ENCODE data around the gene LINGO4.

Gene LINGO4

GRCh38 chr1:151805066-151805820 lies at the start of gene LINGO4:
LINGO4 (minus strand) TSS chr1:151805419; CDS start chr1:151802704, 2,715 bp downstream.
- no peak for DNase-seq

GRCh38 chr1:151854658-151855057 lies 49.4 kb upstream of the LINGO4 start:
- DNase-seq = no peak

- no peak for DNase-seq
Measured at GRCh38 chr1:151853411-151853943, 48.3 kb upstream of the LINGO4 start, which contains the start of gene THEM5. THEM5 (minus strand) TSS chr1:151853712; CDS start chr1:151853565, 147 bp downstream.

- no peak for DNase-seq
Measured at GRCh38 chr1:151852733-151853132, 47.5 kb upstream of the LINGO4 start.

GRCh38 chr1:151851886-151852285 lies 46.7 kb upstream of the LINGO4 start:
- no peak for DNase-seq

GRCh38 chr1:151849871-151850270 lies 44.7 kb upstream of the LINGO4 start:
- no peak for DNase-seq

GRCh38 chr1:151849126-151849525 lies 43.9 kb upstream of the LINGO4 start:
- no peak for DNase-seq

GRCh38 chr1:151847867-151848596 lies 42.8 kb upstream of the LINGO4 start:
- no peak for DNase-seq

- no peak for DNase-seq
Measured at GRCh38 chr1:151846686-151847237, 41.5 kb upstream of the LINGO4 start.

GRCh38 chr1:151846062-151846568 lies 40.9 kb upstream of the LINGO4 start:
- DNase-seq = no peak

- DNase-seq = no peak
Measured at GRCh38 chr1:151843398-151843797, 38.2 kb upstream of the LINGO4 start.

GRCh38 chr1:151841141-151841540 lies 35.9 kb upstream of the LINGO4 start:
- DNase-seq = no peak

GRCh38 chr1:151840421-151840820 lies 35.2 kb upstream of the LINGO4 start:
- DNase-seq = no peak

- DNase-seq = peak; percentile 70
Measured at GRCh38 chr1:151839457-151840403, 34.5 kb upstream of the LINGO4 start, which contains the start of gene C2CD4D. C2CD4D (minus strand) TSS chr1:151839820; CDS start chr1:151838989, 831 bp downstream.

GRCh38 chr1:151839082-151839412 lies 33.8 kb upstream of the LINGO4 start:
- DNase-seq = no peak

GRCh38 chr1:151838222-151839081 lies 33.2 kb upstream of the LINGO4 start:
- peak; percentile 11 for DNase-seq

- DNase-seq = no peak
Measured at GRCh38 chr1:151837884-151838221, 32.6 kb upstream of the LINGO4 start.

- DNase-seq = no peak
Measured at GRCh38 chr1:151837197-151837596, 32.0 kb upstream of the LINGO4 start.

GRCh38 chr1:151835596-151835995 lies 30.4 kb upstream of the LINGO4 start:
- no peak for DNase-seq

- DNase-seq = no peak
Measured at GRCh38 chr1:151834239-151834638, 29.0 kb upstream of the LINGO4 start.

- no peak for DNase-seq
Measured at GRCh38 chr1:151833172-151833900, 28.1 kb upstream of the LINGO4 start.
